K562 (cell line): ENCODE measurements around the gene PLEKHG5. TPM values are rescaled to one million over a fixed set of nuclear protein-coding genes. Genes with fewer than 3 reads are reported as not detected.

Source experiments
- ATAC-seq: fragments of 200-7000 bp; cut with Tn5 transposase; 3 replicates; pipeline ENCODE4 v1.9.1; 2020; ENCODE audit warnings: moderate library complexity
- BruUV-seq: library from RNA; stranded (reverse); fragments of 400-500 nt; replicated peaks from 2 replicates; lab custom pipeline; 2021; lab: Mats Ljungman, UMichigan
- CTCF ChIA-PET: fragments of 300-600 bp; formaldehyde crosslinking; extraction: SDS; loops from one replicate; lab custom pipeline; 2021; ENCODE audit warnings: low intra/inter-chr PET ratio; lab: Yijun Ruan, JAX
- POLR2A ChIA-PET: fragments of 300-600, 350-650 bp; sonication (Branson Sonifier 250); formaldehyde crosslinking; extraction: SDS; loops from one replicate; lab custom pipeline; 2021; ENCODE audit warnings: antibody characterized with exemption, inconsistent platforms; lab: Yijun Ruan, JAX
- DNase-seq, 4 experiments: peaks; one replicate each; pipeline versions ENCODE4 v3.0.0 to v3.0.0-alpha.2; 2011 to 2018; ENCODE audit warnings: low spot score in 3 of 4, mixed read lengths in 3 of 4; ENCODE audit errors: extremely low read depth in 1 of 4
- FAIRE-seq: peaks from 2 replicates; lab custom pipeline; 2011; peaks lifted over from hg19 to GRCh38; lab: Jason Lieb, UNC
- H2AFZ ChIP-seq: 2 replicates; pipeline ENCODE4 v1.6.0; 2011; ENCODE audit warnings: low read depth, low read length, control low read depth, inconsistent platforms
- H3K27ac ChIP-seq: fragments of 200-600 bp; 3 replicates; pipeline ENCODE4 v1.8.0; 2011; ENCODE audit warnings: low read depth, mild to moderate bottlenecking, control low read depth, inconsistent platforms, low read length, moderate library complexity, mixed read lengths; ENCODE audit errors: extremely low read depth
- H3K27me3 ChIP-seq, 2 experiments: fragments of 300-600 bp in 1 of 2; 2 replicates in 1 of 2; 3 replicates in 1 of 2; pipeline versions ENCODE4 v1.6.0 to v1.8.0; 2011; ENCODE audit warnings: inconsistent platforms in 2 of 2, low read length in 2 of 2, mild to moderate bottlenecking in 1 of 2, mixed read lengths in 1 of 2, moderate library complexity in 1 of 2; ENCODE audit not compliant: control insufficient read depth in 2 of 2, insufficient read depth in 2 of 2
- H3K36me3 ChIP-seq: fragments of 300-600 bp; 3 replicates; pipeline ENCODE4 v1.8.0; 2011; ENCODE audit warnings: mild to moderate bottlenecking, low read length, inconsistent platforms; ENCODE audit not compliant: control insufficient read depth, insufficient read depth
- H3K4me1 ChIP-seq, 2 experiments: fragments of 200-600 bp in 1 of 2; replicated peaks in 1 of 2; 2 replicates in 1 of 2; 3 replicates in 1 of 2; pipeline versions ENCODE4 v1.5.1 to v1.8.0; 2011; ENCODE audit warnings: inconsistent platforms in 2 of 2, low read length in 2 of 2, mild to moderate bottlenecking in 1 of 2, mixed read lengths in 1 of 2, moderate library complexity in 1 of 2; ENCODE audit not compliant: control insufficient read depth in 2 of 2, insufficient read depth in 2 of 2
- H3K4me2 ChIP-seq: 2 replicates; pipeline ENCODE4 v1.6.1; 2011; ENCODE audit warnings: low read length, control low read depth, inconsistent platforms, mixed read lengths; ENCODE audit not compliant: insufficient read depth
- H3K4me3 ChIP-seq: fragments of 200-600 bp; sonication (generic), shearing (Covaris generic); 2 replicates; pipeline ENCODE4 v1.5.1; 2016; ENCODE audit warnings: control low read depth, inconsistent platforms
- H3K79me2 ChIP-seq: fragments of 200-600 bp; 3 replicates; pipeline ENCODE4 v1.8.0; 2011; ENCODE audit warnings: low read length, inconsistent platforms; ENCODE audit not compliant: control insufficient read depth, insufficient read depth
- H3K9ac ChIP-seq, 2 experiments: 2 replicates each; pipeline versions ENCODE4 v1.6.0 to v1.6.1; 2011; ENCODE audit warnings: low read depth in 2 of 2, low read length in 2 of 2, control low read depth in 1 of 2, inconsistent platforms in 1 of 2, mild to moderate bottlenecking in 1 of 2, mixed read lengths in 1 of 2; ENCODE audit not compliant: insufficient read depth in 1 of 2
- H3K9me1 ChIP-seq: one replicate; pipeline ENCODE4 v1.6.0; 2011; ENCODE audit warnings: inconsistent platforms, mild to moderate bottlenecking, low read length, moderate library complexity; ENCODE audit not compliant: control insufficient read depth, insufficient read depth
- H3K9me3 ChIP-seq: replicated peaks from 2 replicates; pipeline ENCODE4 v1.5.1; 2011; ENCODE audit warnings: low read depth, low read length, inconsistent platforms; ENCODE audit not compliant: control insufficient read depth, insufficient read depth
- H4K20me1 ChIP-seq: replicated peaks from 2 replicates; pipeline ENCODE4 v1.6.1; 2011; ENCODE audit warnings: low read length, inconsistent platforms, mixed read lengths; ENCODE audit not compliant: control insufficient read depth, insufficient read depth
- CHD2 ChIP-seq: IDR thresholded peaks from 2 replicates; pipeline ENCODE4 v1.6.1; 2011; ENCODE audit warnings: low read depth, low read length
- CHD4 ChIP-seq: fragments of 200-600 bp; sonication (generic); IDR thresholded peaks from 3 replicates; pipeline ENCODE4 v1.6.1; 2012; ENCODE audit warnings: low read depth, mild to moderate bottlenecking, mixed read lengths, low read length, inconsistent platforms; ENCODE audit not compliant: insufficient read depth, insufficient replicate concordance, poor library complexity, severe bottlenecking
- PTBP1 ChIP-seq: fragments of 200-400 bp; formaldehyde crosslinking; IDR thresholded peaks from 2 replicates; pipeline ENCODE4 v1.6.1; 2017; ENCODE audit warnings: low read depth, low read length
- RHOXF2B ChIP-seq: fragments of 250-450 bp; sonication (Bioruptor Pico); conservative IDR thresholded peaks from 2 replicates; pipeline ENCODE4 v1.5.1; 2021
- ZC3H4 ChIP-seq: sonication (generic); formaldehyde crosslinking; IDR thresholded peaks from 2 replicates; pipeline ENCODE4 v1.9.0; 2021; ENCODE audit warnings: missing genetic modification reagents, borderline replicate concordance
- ZNF175 ChIP-seq: fragments of 200-800 bp; sonication (Bioruptor generic); IDR thresholded peaks from 2 replicates; pipeline ENCODE4 v1.6.1; 2016; ENCODE audit warnings: low read depth, mild to moderate bottlenecking, missing genetic modification characterization, missing compliant biosample characterization
- WGBS: fragments of 100-300 bp; shearing (Covaris generic); methylation state at CpG from one replicate; pipeline ENCODE4 v1.1.6; 2016; ENCODE audit warnings: low coverage, mixed read lengths; ENCODE audit not compliant: insufficient coverage; ENCODE audit errors: missing lambda C conversion rate; 5-methylcytosine and 5-hydroxymethylcytosine counted together
- in situ Hi-C: fragments of 300-500 bp; cut with MboI; formaldehyde crosslinking; loops from 4 replicates; pipeline ENCODE4 v1.15.0; 2018; ENCODE audit warnings: inconsistent platforms, mixed read lengths
- intact Hi-C: fragments of 100-400 bp; cut with micrococcal nuclease; formaldehyde crosslinking; loops from 2 replicates; pipeline ENCODE4 v1.14.2; 2022
- polyA plus RNA-seq, 8 experiments: library from polyadenylated mRNA; depleted of rRNA in 4 of 8; stranded (reverse) in 5 of 8; unstranded in 3 of 8; fragments of >200 nt; fragmentation: Nextera tagmentation in 2 of 8; fragmentation: Illumina TruSeq in 1 of 8; extraction: Ambion mirVana in 2 of 8; extraction: Trizol in 1 of 8; gene quantifications; 2 replicates each; pipeline versions ENCODE4 v1.2.1 to v1.2.3, GENCODE V29; 2011 to 2014; ENCODE audit warnings: inconsistent platforms in 1 of 8, missing spikeins in 1 of 8
- total RNA-seq, 7 experiments: library from RNA; depleted of rRNA in 6 of 7; stranded (reverse); fragments of >200 nt in 6 of 7; fragmentation: Illumina TruSeq in 2 of 7; extraction: Trizol in 2 of 7; gene quantifications; 2 replicates each; pipeline versions ENCODE4 v1.2.1 to v1.2.3, GENCODE V29; 2011 to 2021; ENCODE audit warnings: low replicate concordance in 1 of 7
- TF ChIP-seq, protein P1 (sequence below), 2 experiments: fragments of 450-650 bp; IDR thresholded peaks; 2 replicates each; pipeline ENCODE4 v1.6.1; 2016
- TF ChIP-seq, protein P2 (sequence below), 2 experiments: IDR thresholded peaks; 2 replicates each; pipeline ENCODE4 v1.6.1; 2011; ENCODE audit warnings: borderline replicate concordance in 1 of 2, control low read depth in 1 of 2, low read depth in 1 of 2, low read length in 1 of 2, mild to moderate bottlenecking in 1 of 2, mixed read lengths in 1 of 2, moderate library complexity in 1 of 2; ENCODE audit not compliant: insufficient read depth in 1 of 2, insufficient read length in 1 of 2, poor library complexity in 1 of 2, severe bottlenecking in 1 of 2; ENCODE audit errors: extremely low read depth in 1 of 2

PLEKHG5 gene
- total and polyA plus RNA-seq, 9 of the 15 experiments (the other 6 are each of a cell fraction or from before 2014, with no cell fraction given): 0.04 to 0.29 (median 0.09) TPM; not detected in 3

DNA sequence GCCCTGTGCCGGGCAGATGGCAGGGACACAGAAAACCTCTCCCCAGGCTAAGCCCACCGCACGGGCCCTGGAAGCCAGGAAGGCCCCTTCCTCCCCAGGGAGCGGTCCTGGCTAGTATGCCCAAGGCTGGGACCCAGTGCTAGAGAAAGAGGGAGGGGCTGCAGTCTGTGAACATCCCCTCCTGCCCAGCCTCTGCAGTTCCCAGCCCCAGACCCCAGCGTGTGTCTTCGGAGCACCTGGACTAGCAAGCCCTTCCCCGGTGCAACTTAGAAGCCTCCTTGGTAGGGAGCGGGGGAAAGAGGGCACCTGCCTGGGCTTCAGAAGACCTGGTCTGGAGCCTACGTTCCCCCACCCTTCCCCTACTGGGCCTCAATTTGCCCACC lies 2.1 kb downstream of the PLEKHG5 start:
- Histone ChIP-seq H3K79me2 (no peaks in the 10 kb centered on the region), H3K9me3 (no peaks in the 10 kb centered on the region), H2AFZ (no peak overlapping the region), H3K9ac (no peak overlapping the region), H4K20me1 (peaks cover 24% of the 10 kb centered on the region), H3K4me3 (no peak overlapping the region)
- no peak for ATAC-seq
- CTCF ChIA-PET: interaction anchor here (2.1 kb wide), 1 partner anchor 157 kb away, joined by 14 read pairs; no protein-coding TSS in a partner anchor
- no peak for FAIRE-seq
- no TSS peak for BruUV-seq
- no peak for TF ChIP-seq ZC3H4 (CRISPR knock-in tag)
- no peak for TF ChIP-seq PTBP1
- TF ChIP-seq CHD4: no peak
- TF ChIP-seq ZNF175 (CRISPR knock-in tag): no peak
- TF ChIP-seq, protein P1, sequence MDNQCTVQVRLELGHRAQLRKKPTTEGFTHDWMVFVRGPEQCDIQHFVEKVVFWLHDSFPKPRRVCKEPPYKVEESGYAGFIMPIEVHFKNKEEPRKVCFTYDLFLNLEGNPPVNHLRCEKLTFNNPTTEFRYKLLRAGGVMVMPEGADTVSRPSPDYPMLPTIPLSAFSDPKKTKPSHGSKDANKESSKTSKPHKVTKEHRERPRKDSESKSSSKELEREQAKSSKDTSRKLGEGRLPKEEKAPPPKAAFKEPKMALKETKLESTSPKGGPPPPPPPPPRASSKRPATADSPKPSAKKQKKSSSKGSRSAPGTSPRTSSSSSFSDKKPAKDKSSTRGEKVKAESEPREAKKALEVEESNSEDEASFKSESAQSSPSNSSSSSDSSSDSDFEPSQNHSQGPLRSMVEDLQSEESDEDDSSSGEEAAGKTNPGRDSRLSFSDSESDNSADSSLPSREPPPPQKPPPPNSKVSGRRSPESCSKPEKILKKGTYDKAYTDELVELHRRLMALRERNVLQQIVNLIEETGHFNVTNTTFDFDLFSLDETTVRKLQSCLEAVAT (IDR thresholded peaks at IDR 0.05): no peak
- no peak for TF ChIP-seq CHD2
- TF ChIP-seq, protein P2, sequence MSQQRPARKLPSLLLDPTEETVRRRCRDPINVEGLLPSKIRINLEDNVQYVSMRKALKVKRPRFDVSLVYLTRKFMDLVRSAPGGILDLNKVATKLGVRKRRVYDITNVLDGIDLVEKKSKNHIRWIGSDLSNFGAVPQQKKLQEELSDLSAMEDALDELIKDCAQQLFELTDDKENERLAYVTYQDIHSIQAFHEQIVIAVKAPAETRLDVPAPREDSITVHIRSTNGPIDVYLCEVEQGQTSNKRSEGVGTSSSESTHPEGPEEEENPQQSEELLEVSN (IDR thresholded peaks at IDR 0.05; ENCODE audit: borderline replicate concordance in 1 of 2, extremely low read depth in 1 of 2, insufficient read depth in 1 of 2, insufficient read length in 1 of 2, low read depth in 1 of 2, low read length in 1 of 2, poor library complexity in 1 of 2, severe bottlenecking in 1 of 2): no peak
- no peak for TF ChIP-seq RHOXF2B (CRISPR knock-in tag)
- TF ChIP-seq, all 486 proteins: peak for 0
- in situ Hi-C loops: loop anchor here (25.0 kb wide), 1 partner anchor 723 kb away; no protein-coding TSS in a partner anchor
- Histone ChIP-seq H3K9me1 (peaks cover 4% of the 10 kb centered on the region), H3K27ac (no peak overlapping the region), H3K4me2 (no peak overlapping the region), H3K4me1 (peaks cover 4 to 43% of the 10 kb centered on the region in 2 experiments; a peak in 2 of 5 replicates), H3K27me3 (peaks cover 22 to 70% of the 10 kb centered on the region in 2 experiments; a peak in 4 of 5 replicates), H3K36me3 (no peaks in the 10 kb centered on the region)
- POLR2A ChIA-PET: interaction anchor here (0.6 to 0.7 kb wide), 2 partner anchors 105 to 298 kb away, joined by 3 to 4 read pairs; no protein-coding TSS in a partner anchor
- intact Hi-C loops: loop anchor here (5.0 kb wide), 1 partner anchor 87 kb away; no protein-coding TSS in a partner anchor
- WGBS: 30% methylated on average over 9 of the region's 9 CpGs
- no peak for DNase-seq
